ENCODE measurements around the gene IQCE.

The IQCE gene

GRCh38 chr7:2617325-2617905 lies 58.6 kb downstream of the IQCE start:
- DNase-seq (ENCODE audit: low spot score): no peak

- peak; percentile 66 for DNase-seq (ENCODE audit: low spot score)
Measured at GRCh38 chr7:2619116-2619515, 60.3 kb downstream of the IQCE start.

GRCh38 chr7:2621061-2621828 lies 62.5 kb downstream of the IQCE start:
- DNase-seq (ENCODE audit: low spot score): peak; percentile 79

GRCh38 chr7:2621948-2622640 lies 63.3 kb downstream of the IQCE start:
- DNase-seq (ENCODE audit: low spot score): no peak

- no peak for DNase-seq (ENCODE audit: low spot score)
Measured at GRCh38 chr7:2622869-2623697, 64.3 kb downstream of the IQCE start.

GRCh38 chr7:2623698-2624014 lies 64.9 kb downstream of the IQCE start:
- no peak for DNase-seq (ENCODE audit: low spot score)

GRCh38 chr7:2624293-2624886 lies 65.6 kb downstream of the IQCE start:
- no peak for DNase-seq (ENCODE audit: low spot score)

- DNase-seq (ENCODE audit: low spot score): no peak
Measured at GRCh38 chr7:2626498-2627117, 67.8 kb downstream of the IQCE start.

- no peak for DNase-seq (ENCODE audit: low spot score)
Measured at GRCh38 chr7:2627258-2628129, 68.7 kb downstream of the IQCE start.

- DNase-seq (ENCODE audit: low spot score): no peak
Measured at GRCh38 chr7:2628130-2628482, 69.3 kb downstream of the IQCE start.

- no peak for DNase-seq (ENCODE audit: low spot score)
Measured at GRCh38 chr7:2628891-2629290, 70.1 kb downstream of the IQCE start.

- DNase-seq (ENCODE audit: low spot score): no peak
Measured at GRCh38 chr7:2629746-2630681, 71.2 kb downstream of the IQCE start.

- no peak for DNase-seq (ENCODE audit: low spot score)
Measured at GRCh38 chr7:2631946-2632732, 73.4 kb downstream of the IQCE start, which contains the start of gene TTYH3. Gene TTYH3, plus strand, starts transcription at chr7:2631986. Its CDS starts 170 bp downstream, at chr7:2632156.

GRCh38 chr7:2632733-2633537 lies 74.2 kb downstream of the IQCE start:
- DNase-seq (ENCODE audit: low spot score): peak; percentile 82

GRCh38 chr7:2633538-2634266 lies 74.9 kb downstream of the IQCE start:
- peak; percentile 93 for DNase-seq (ENCODE audit: low spot score)

GRCh38 chr7:2634267-2635145 lies 75.7 kb downstream of the IQCE start:
- no peak for DNase-seq (ENCODE audit: low spot score)
